Measurements from ENCODE around the gene ANKFY1.
A peak's percentile ranks its signal among the peaks of the same experiment; 100 is the strongest.
"Not testable (repeated sequence)": the region's sequence is repeated elsewhere in the genome, so short reads cannot be mapped to it uniquely, and the experiment has no call there.

ANKFY1 gene

GRCh38 chr17:4255271-4255670 lies 8.5 kb downstream of the ANKFY1 start:
- not testable (repeated sequence) for DNase-seq

DNA sequence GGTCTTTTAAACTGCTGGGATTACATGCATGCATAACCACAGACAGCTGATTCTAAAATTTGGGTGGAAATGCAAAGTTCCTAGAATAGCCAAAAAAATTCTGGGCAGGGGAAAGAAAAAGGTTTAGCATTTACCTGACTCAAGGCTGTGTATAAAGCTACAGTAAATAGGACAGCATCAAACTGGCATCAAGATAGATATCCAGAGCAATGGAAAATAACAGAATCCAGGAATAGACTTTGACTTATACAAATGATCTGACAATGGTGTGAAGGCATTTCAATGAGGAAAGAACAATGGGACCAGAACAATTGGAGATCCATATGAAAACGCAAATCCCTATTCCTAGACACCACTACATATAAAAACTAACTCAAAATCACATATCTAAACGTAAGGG lies 12.9 kb downstream of the ANKFY1 start:
- no peak for DNase-seq

GRCh38 chr17:4249452-4250029 lies 14.2 kb downstream of the ANKFY1 start:
- peak; percentile 26 for DNase-seq

DNA sequence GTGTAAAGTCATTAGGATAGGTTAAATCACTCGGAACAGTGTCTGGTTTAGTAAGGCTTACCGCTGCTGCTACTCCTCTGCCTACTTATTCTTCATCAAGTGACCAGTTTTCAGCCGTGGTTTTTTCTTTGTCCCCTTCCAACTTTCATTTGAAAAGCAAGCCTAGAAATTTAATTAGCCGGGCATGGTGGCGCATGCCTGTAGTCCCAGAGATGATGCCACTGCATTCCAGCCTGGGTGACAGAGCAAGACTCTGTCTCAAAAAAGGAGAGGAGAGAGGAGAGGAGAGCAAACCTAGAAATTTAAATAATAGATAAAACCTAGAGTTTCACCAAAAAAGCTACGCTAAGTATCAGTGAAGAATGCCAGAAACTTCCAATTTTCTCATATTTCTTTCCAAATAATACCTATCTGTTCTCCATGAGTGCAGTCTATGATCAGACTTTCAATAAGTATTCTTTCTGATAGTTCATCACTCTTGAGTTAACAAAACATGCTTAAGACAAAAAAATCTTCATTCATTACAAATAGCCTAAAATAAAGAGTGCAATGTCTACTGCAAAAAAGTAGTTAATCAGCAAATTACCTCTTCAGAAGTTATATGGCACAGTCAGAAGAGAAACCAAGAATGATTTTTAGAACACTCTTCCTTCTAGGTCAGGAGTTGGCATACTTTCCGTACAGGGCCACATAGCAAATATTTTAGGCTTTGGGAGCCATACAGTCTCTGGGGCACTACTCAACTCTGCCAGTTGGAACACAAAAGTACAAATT lies 15.1 kb downstream of the ANKFY1 start:
- no peak for DNase-seq

DNA sequence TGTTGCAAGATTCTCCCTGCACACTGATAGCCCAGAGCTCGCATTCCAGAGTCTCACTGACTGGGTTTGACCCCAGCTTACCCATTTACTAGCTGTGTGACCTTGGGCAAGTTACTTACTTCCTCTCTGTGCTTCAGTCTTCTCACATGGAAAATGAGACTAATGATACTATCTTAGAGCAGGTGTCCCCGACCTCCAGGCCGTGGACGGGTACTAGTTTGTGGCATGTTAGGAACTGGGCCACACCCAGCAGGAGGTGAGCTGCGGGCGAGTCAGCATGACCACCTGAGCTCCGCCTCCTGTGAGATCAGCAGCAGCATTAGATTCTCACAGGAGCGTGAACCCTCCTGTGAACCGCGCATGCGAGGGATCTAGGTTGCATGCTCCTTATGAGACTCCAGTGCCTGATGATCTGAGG lies 15.8 kb downstream of the ANKFY1 start:
- DNase-seq, result no peak

GRCh38 chr17:4247361-4247970 lies 16.3 kb downstream of the ANKFY1 start:
- DNase-seq, result no peak

GRCh38 chr17:4246674-4247073 lies 17.1 kb downstream of the ANKFY1 start:
- DNase-seq, result no peak

GRCh38 chr17:4241535-4241934 lies 22.2 kb downstream of the ANKFY1 start:
- DNase-seq, result no peak

DNA sequence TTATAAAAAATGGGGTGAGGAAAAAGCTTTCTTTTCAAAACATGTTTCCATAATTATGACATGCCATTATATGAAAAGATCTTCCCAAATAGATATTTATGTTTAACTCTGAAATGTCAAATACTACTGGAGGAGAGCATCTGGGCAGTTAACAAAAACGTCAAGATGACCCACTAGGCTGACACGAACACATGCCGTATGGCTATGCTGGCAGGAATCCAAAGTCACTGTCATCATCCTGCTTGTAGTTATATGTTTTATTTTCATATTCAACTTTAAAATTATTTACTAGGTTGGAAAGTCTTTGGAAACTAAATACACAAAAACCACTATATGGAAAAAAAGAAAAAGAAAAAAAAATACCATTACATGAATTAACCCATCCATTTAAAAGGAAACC lies 27.3 kb downstream of the ANKFY1 start:
- DNase-seq, result no peak

GRCh38 chr17:4235372-4236279 lies 28.2 kb downstream of the ANKFY1 start:
- DNase-seq, result no peak

DNA sequence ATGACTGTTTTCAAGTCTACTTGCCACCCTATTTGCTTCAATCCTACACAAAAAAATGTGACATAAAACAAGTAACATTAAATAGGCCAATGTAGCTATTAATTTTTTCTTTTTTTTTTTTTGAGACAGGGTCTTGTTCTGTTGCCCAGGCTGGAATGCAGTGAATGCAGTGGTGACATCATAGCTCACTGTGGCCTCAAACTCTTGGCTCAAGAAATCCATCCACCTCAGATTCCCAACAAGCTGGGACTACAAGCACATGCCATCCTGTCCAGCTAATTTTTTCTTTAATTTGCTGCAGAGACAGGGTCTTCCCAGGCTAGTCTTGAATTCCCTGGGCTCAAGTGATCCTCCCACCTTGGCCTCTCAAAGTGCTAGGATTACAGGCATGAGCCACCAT lies 29.4 kb downstream of the ANKFY1 start:
- DNase-seq, result no peak

DNA sequence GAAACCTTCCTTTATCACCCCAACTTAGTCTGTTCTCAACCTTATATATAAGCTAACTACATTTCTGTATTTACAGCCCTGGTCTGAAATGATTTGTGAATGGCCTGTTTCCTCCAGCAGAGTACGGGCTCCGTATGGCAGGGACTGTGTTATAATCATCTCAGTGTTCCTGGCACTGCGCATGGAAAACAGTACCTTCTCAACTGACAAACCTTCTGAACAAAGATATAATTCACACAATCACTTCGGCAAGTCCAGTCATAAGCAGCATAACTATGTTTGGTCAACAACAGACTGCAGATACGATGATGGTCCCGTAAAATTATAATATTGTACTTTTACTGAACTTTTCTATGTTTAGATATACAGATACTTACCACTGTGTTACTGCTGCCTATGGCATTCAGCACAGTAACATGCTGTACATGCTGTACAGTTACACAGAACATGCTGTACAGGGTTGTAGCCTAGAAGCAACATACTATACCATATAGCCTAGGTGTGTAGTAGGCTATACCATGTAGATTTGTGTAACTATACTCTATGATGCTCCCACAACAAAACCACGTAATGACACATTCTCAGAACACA lies 30.0 kb downstream of the ANKFY1 start:
- DNase-seq, result no peak

- peak; percentile 23 for DNase-seq
Observed at GRCh38 chr17:4232168-4232813, 31.5 kb downstream of the ANKFY1 start.

DNA sequence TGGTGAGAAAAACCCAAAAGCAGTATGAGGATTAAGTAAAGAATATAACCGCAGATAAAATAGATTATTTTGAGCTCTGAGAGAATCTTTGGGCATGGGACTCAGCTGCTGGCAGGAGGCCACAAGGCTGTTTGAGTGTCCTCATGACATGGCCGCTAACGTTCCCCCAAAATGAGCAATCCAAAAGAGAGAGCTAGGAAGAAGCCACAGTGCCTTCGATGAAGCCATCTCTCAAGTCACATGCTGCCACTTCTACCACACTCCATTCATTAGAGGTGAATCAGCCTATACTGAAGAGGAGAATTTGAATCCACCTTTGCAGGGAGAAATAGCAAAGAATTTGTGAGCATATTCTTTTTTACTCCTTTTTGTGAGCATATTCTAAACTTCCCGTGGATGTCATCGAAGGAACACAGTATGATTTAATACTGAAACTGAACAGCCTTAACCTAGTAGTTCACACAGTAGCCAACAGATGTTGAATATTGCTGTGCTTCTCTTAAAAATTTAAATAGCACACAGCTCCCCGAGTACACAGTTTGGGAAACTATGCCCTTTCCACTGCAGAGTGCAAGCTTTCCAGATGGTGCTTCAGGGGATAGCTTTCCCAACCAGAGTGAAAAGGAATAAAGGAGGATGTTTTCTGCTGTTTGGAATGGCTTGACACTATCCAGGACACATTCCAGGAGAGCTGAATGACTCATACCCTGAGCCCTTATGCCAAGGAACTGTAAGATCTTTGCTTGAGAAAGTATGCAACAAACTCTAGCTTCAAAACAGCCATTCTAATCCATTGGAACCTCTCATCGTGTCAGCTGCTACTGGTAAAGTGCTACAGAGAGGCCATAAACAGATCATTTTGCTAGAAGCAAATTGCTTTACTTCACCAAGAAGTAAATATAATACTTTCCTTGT lies 33.9 kb downstream of the ANKFY1 start:
- no peak for DNase-seq

DNA sequence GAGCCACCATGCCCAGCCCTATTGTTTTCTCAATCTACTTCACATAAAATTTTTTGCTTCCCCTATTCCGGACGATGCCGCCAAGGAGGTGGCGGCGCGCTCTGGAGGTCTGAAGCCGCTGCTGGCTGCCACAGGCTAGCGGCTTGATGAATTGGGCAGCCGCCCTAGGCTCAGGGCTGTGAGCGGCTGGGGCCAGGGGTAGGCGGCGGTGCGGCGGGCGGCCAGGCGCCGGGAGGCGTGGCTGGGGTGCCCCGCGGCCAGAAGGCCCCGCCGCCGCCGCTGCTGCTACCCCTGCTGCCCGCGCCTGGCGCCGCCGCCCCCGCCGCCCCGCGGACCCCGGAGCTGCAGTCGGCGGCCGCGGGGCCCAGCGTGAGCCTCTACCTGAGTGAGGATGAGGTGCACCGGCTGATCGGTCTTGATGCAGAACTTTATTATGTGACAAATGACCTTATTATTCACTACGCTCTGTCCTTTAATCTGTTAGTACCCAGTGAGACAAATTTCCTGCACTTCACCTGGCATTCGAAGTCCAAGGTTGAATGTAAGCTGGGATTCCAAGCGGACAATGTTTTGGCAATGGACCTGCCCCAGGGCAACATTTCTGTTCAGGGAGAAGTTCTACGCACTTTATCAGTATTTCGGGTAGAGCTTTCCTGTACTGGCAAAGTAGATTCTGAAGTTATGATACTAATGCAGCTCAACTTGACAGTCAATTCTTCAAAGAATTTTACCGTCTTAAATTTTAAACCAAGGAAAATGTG lies 41.7 kb downstream of the ANKFY1 start:
- no peak for DNase-seq

GRCh38 chr17:4221163-4221562 lies 42.6 kb downstream of the ANKFY1 start:
- no peak for DNase-seq

GRCh38 chr17:4220655-4221054 lies 43.1 kb downstream of the ANKFY1 start:
- DNase-seq, result no peak

GRCh38 chr17:4219241-4219640 lies 44.5 kb downstream of the ANKFY1 start:
- no peak for DNase-seq

- no peak for DNase-seq
Observed at GRCh38 chr17:4215882-4216570, 47.8 kb downstream of the ANKFY1 start.

DNA sequence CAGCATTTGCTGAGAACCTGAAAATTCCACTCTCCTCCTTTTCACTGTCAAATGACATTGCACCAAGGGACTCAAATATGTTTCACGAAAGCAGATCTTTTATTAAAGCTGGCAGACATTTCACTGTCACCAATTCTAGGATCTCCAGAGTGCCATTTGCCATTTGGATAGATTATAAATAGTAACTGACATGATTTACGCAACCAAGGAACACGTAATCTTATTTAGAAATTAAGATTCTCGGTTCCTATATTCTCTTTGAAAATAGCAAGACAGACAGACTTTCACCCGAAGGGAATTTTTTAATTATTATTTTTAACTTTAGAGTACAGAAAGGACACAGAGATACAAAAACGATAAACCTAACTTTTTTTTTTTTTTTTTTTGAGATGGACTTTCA lies 49.6 kb downstream of the ANKFY1 start:
- DNase-seq, result no peak
